Endothelial cell (in vitro differentiated cells): ENCODE data around the gene TRABD2B. TPM values are rescaled to one million over a fixed set of nuclear protein-coding genes. Genes with fewer than 3 reads are reported as not detected.

ENCODE experiments used
- DNase-seq: peaks from one replicate; pipeline ENCODE4 v3.0.0; 2021; ENCODE audit warnings: low spot score
- H3K27ac Mint-ChIP-seq: one replicate; pipeline ENCODE4 v1.8.0; 2021; ENCODE audit warnings: mixed read lengths, inconsistent platforms; ENCODE audit not compliant: unreplicated experiment
- H3K27me3 Mint-ChIP-seq: one replicate; pipeline ENCODE4 v1.8.0; 2021; ENCODE audit warnings: mild to moderate bottlenecking, moderate library complexity, mixed read lengths, inconsistent platforms; ENCODE audit not compliant: unreplicated experiment
- H3K36me3 Mint-ChIP-seq: one replicate; pipeline ENCODE4 v1.8.0; 2021; ENCODE audit warnings: mild to moderate bottlenecking, low read depth, mixed read lengths, inconsistent platforms; ENCODE audit not compliant: unreplicated experiment
- H3K4me1 Mint-ChIP-seq: one replicate; pipeline ENCODE4 v1.8.0; 2021; ENCODE audit warnings: mild to moderate bottlenecking, mixed read lengths, inconsistent platforms; ENCODE audit not compliant: unreplicated experiment
- H3K4me3 Mint-ChIP-seq: one replicate; pipeline ENCODE4 v1.8.0; 2021; ENCODE audit warnings: mild to moderate bottlenecking, mixed read lengths, inconsistent platforms; ENCODE audit not compliant: unreplicated experiment
- H3K9me3 Mint-ChIP-seq: one replicate; pipeline ENCODE4 v1.8.0; 2021; ENCODE audit warnings: mixed read lengths, inconsistent platforms; ENCODE audit not compliant: unreplicated experiment
- CTCF ChIP-seq: fragments of 200-600 bp; sonication (generic); IDR thresholded peaks from one replicate; pipeline ENCODE4 v1.5.0; 2021; ENCODE audit warnings: antibody characterized with exemption; ENCODE audit not compliant: unreplicated experiment
- total RNA-seq: library from RNA; stranded (reverse); fragmentation: NEBNext Ultra II Directional; extraction: Animal tissue kit (Norgen Biotek cat#: 25700); gene quantifications from one replicate; pipeline ENCODE4 v1.2.1, GENCODE V29; 2021; ENCODE audit not compliant: unreplicated experiment

Gene TRABD2B
- total RNA-seq, 1 donor from 2014 or later: 1.0 TPM

DNA sequence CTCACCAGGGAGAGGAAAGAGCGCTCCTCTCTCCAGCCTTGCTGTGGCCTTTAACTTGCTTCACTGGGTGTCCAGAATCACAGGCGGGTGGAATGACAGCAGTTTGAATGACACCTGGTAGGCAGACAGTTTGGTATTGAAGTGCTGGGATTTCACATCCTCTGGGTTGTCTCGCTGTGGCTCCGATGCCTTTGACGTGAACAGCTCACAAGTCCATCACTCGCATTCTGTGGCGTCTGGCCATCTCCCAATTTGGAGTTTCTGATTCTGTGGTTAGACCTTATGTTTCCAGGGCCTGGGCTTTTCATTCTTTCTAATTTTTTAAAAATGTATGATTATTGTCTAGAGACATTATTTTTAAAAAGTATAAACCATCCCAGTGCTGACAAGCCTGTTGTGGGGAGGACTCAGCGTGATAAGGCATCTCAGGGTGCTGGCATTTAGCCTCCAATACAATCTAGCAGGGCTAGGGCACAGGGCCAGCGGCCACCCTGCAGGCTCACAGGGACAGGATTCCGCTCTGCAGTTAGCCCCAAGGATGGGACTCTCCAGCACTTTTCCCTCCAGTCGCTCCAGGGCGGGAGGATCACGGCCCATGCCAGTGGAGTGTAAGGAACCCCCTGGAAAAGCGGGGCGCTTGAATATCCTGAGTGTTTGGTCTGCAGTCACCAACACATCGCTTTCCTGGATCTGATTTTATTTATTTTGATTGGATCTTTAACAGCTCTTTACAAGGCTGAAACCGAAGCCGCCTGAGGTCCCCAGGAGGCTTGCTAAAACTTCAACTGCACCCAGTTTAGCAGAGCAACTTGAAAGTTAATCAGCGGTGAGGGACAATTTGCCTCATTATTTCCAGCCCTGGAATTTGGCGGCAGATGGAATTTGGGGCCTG, 178.3 kb downstream of the TRABD2B start:
- H3K27ac Mint-ChIP-seq: no peak overlapping the region
- no peak for DNase-seq

GRCh38 chr1:47817861-47818260, 179.3 kb downstream of the TRABD2B start:
- H3K27me3 Mint-ChIP-seq: peaks cover 8% of the 10 kb centered on the region
- H3K9me3 Mint-ChIP-seq: no peaks in the 10 kb centered on the region
- H3K4me1 Mint-ChIP-seq: no peaks in the 10 kb centered on the region
- no peak for TF ChIP-seq CTCF
- no peaks in the 10 kb centered on the region for H3K36me3 Mint-ChIP-seq
- H3K27ac Mint-ChIP-seq: no peak overlapping the region
- H3K4me3 Mint-ChIP-seq: no peak overlapping the region
- no peak for DNase-seq

More for the DNA sequence above, 178.3 kb downstream of the TRABD2B start:
- Mint-ChIP-seq H3K9me3 (no peaks in the 10 kb centered on the region), H3K4me1 (peaks cover 4% of the 10 kb centered on the region), H3K27me3 (peaks cover 9% of the 10 kb centered on the region), H3K4me3 (no peak overlapping the region), H3K36me3 (no peaks in the 10 kb centered on the region)
- no peak for TF ChIP-seq CTCF

DNA sequence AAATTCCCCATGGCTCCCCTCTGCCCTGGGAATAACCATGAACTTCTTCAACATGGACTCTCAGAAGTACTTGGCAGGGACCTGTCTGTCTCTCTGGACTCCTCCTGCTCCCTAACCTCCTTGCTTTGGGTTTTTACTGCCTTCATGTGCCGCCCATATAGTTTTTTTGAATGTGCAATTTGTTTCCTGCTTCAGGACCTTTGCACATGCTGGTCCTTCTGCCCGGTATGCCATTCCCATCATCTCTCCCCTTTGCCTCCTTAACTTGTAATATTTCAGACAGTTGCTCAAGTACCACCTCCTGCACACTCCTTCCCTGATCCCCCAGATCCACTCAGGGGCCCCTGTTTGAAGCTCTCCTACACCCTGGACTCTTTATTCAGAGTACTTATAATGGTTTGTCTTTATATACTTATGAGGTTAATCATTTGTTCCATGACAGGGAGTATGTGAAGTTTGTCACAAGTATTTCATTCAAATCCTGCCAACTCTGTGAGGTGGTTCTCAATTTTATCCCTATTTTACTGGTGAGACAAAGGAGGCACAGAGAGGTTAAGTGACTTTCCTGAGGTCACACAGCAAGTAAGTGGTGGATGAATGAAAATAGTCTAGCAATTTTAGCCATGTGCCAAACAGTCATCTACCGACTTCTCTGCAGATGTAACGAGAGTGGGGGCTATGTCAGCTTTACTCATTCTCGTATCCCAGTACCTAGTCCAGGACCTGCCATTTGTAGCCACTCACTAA, 180.7 kb downstream of the TRABD2B start:
- H3K4me1 Mint-ChIP-seq: no peaks in the 10 kb centered on the region
- no peak overlapping the region for H3K27ac Mint-ChIP-seq
- H3K27me3 Mint-ChIP-seq: peaks cover 8% of the 10 kb centered on the region
- H3K9me3 Mint-ChIP-seq: no peaks in the 10 kb centered on the region
- no peak for DNase-seq
- H3K36me3 Mint-ChIP-seq: no peaks in the 10 kb centered on the region
- TF ChIP-seq CTCF: no peak
- H3K4me3 Mint-ChIP-seq: no peak overlapping the region

GRCh38 chr1:47814612-47815395, 182.4 kb downstream of the TRABD2B start:
- peaks cover 7% of the 10 kb centered on the region for H3K36me3 Mint-ChIP-seq

More at GRCh38 chr1:47814612-47815395, 182.4 kb downstream of the TRABD2B start:
- DNase-seq: no peak
- Mint-ChIP-seq H3K4me1 (peaks cover 3% of the 10 kb centered on the region), H3K4me3 (no peak overlapping the region), H3K27ac (no peak overlapping the region), H3K9me3 (no peaks in the 10 kb centered on the region), H3K27me3 (peaks cover 15% of the 10 kb centered on the region)
- TF ChIP-seq CTCF: no peak
